Thyroid gland (tissue), 4 donors: Measurements from ENCODE around the gene SH3BP1.

ENCODE experiments used
- CTCF ChIP-seq, 6 experiments: fragments of 200-600 bp in 3 of 6; fragments of 450-650 bp in 3 of 6; sonication (generic) in 3 of 6; IDR thresholded peaks; one replicate each; pipeline ENCODE4 v1.5.1; 2016 to 2019; ENCODE audit warnings: antibody characterized with exemption in 6 of 6, mild to moderate bottlenecking in 2 of 6, inconsistent platforms in 1 of 6, moderate library complexity in 1 of 6
- POLR2A ChIP-seq, 2 donors: fragments of 450-650 bp; IDR thresholded peaks; one replicate each; pipeline ENCODE4 v1.6.1; 2017; ENCODE audit warnings: antibody characterized with exemption in 2 of 2, mild to moderate bottlenecking in 2 of 2, moderate library complexity in 1 of 2

GRCh38 chr22:37661160-37661924 lies 21.9 kb downstream of the SH3BP1 start:
- TF ChIP-seq CTCF (IDR thresholded peaks at IDR 0.05) (peak in 3 of 6 experiments; percentile 14 to 44 (median 29)), POLR2A (IDR thresholded peaks at IDR 0.05) (no peak)
